ENCODE results near the gene CA10. TPM values are rescaled to one million over a fixed set of nuclear protein-coding genes. Genes with fewer than 3 reads are reported as not detected.

Gene CA10
- total and polyA plus RNA-seq, 2 of the 4 experiments (the other 2 are of a cell fraction): not detected

- ATAC-seq (ENCODE audit: low read depth) (no peak), DNase-seq (no peak)
- Histone ChIP-seq H3K14ac (replicated peaks; ENCODE audit: low read depth, low read length) (no peak overlapping the region), H2BK5ac (ENCODE audit: low read depth, low read length, poor library complexity, severe bottlenecking) (no peak overlapping the region), H3K4ac (ENCODE audit: low read depth, low read length) (no peak overlapping the region), H3K36me3 (ENCODE audit: control insufficient read depth, insufficient read depth, low read length) (no peaks in the 10 kb centered on the region), H2AFZ (replicated peaks; ENCODE audit: low read length, poor library complexity) (no peak overlapping the region), H3K23ac (ENCODE audit: low read depth, low read length) (no peak overlapping the region), H4K8ac (ENCODE audit: low read depth in 2 of 2, low read length in 2 of 2) (no peak overlapping the region), H3K27me3 (ENCODE audit: control insufficient read depth, insufficient read depth, low read length) (no peaks in the 10 kb centered on the region), H2BK120ac (ENCODE audit: low read depth, low read length) (no peak overlapping the region), H3K4me2 (ENCODE audit: low read depth, low read length) (no peak overlapping the region), H2BK15ac (ENCODE audit: low read depth, low read length) (no peak overlapping the region), H3K56ac (ENCODE audit: extremely low read depth, insufficient read depth, low read length) (no peak overlapping the region), H4K91ac (ENCODE audit: insufficient read depth, low read depth, low read length) (no peak overlapping the region), H3K79me1 (ENCODE audit: low read depth in 1 of 2, low read length in 2 of 2) (no peaks in the 10 kb centered on the region), H3K27ac (ENCODE audit: insufficient read depth, low read length) (no peak overlapping the region), H3K9ac (ENCODE audit: low read depth, low read length) (no peak overlapping the region), H3K9me3 (ENCODE audit: control insufficient read depth, insufficient read depth, low read length) (peaks cover 2% of the 10 kb centered on the region; the same call in 1 of the 2 replicates), H2BK20ac (ENCODE audit: low read depth, low read length) (no peak overlapping the region), H3K18ac (ENCODE audit: low read depth, low read length) (no peak overlapping the region), H2AK5ac (ENCODE audit: low read depth, low read length) (no peak overlapping the region), H3K9me1 (ENCODE audit: insufficient read depth, low read length) (no peaks in the 10 kb centered on the region), H2AK9ac (replicated peaks; ENCODE audit: low read depth, low read length, poor library complexity) (no peak overlapping the region), H4K5ac (ENCODE audit: low read depth, low read length) (no peak overlapping the region), H3K4me1 (ENCODE audit: control insufficient read depth, insufficient read depth, low read length) (no peaks in the 10 kb centered on the region), H3K4me3 (ENCODE audit: insufficient read depth, low read depth, low read length) (no peak overlapping the region), H4K20me1 (ENCODE audit: insufficient read depth, low read length) (no peaks in the 10 kb centered on the region)
- no peak for TF ChIP-seq RCOR1 (IDR thresholded peaks at IDR 0.05; ENCODE audit: insufficient replicate concordance, low read length)
- no peak for TF ChIP-seq CHD1 (IDR thresholded peaks at IDR 0.05; ENCODE audit: low read depth, low read length)
- TF ChIP-seq RFX5 (IDR thresholded peaks at IDR 0.05; ENCODE audit: low read depth, low read length): no peak
- TF ChIP-seq CTCF (conservative IDR thresholded peaks at IDR 0.05; ENCODE audit: low read depth, low read length): no peak
- no peak for TF ChIP-seq NFE2L2 (IDR thresholded peaks at IDR 0.05; ENCODE audit: low read depth, low read length)
- TF ChIP-seq MAZ (IDR thresholded peaks at IDR 0.05; ENCODE audit: borderline replicate concordance, low read depth, low read length): no peak
- no peak for TF ChIP-seq ELK1 (IDR thresholded peaks at IDR 0.05; ENCODE audit: borderline replicate concordance, low read depth, low read length)
- no peak for TF ChIP-seq CEBPB (IDR thresholded peaks at IDR 0.05; ENCODE audit: low read depth, low read length)
- TF ChIP-seq MXI1 (IDR thresholded peaks at IDR 0.05; ENCODE audit: borderline replicate concordance, low read depth, low read length): no peak
- no peak for TF ChIP-seq POLR2A (IDR thresholded peaks at IDR 0.05; ENCODE audit: low read depth, low read length)
- no peak for TF ChIP-seq SMC3 (IDR thresholded peaks at IDR 0.05; ENCODE audit: low read depth, low read length)
- no peak for TF ChIP-seq RAD21 (IDR thresholded peaks at IDR 0.05; ENCODE audit: low read length)
- TF ChIP-seq USF2 (IDR thresholded peaks at IDR 0.05; ENCODE audit: low read depth, low read length): no peak
- TF ChIP-seq BHLHE40 (IDR thresholded peaks at IDR 0.05; ENCODE audit: low read depth, low read length): no peak
- BruUV-seq (replicated peaks): no TSS peak
- no CpG with 5 or more reads among the region's 2 CpGs for WGBS, 2 experiments (ENCODE audit: extremely low coverage in 2 of 2, insufficient read length in 1 of 2)
- POLR2A ChIA-PET (ENCODE audit: unreplicated experiment): no interaction called here
- dilution Hi-C loops (cut with HindIII; ENCODE audit: low sequenced_read_pairs, unreplicated experiment): no loop called here
- CTCF ChIA-PET: no interaction called here
- in situ Hi-C loops (cut with MboI; ENCODE audit: low sequenced_read_pairs): no loop called here
- intact Hi-C loops (cut with micrococcal nuclease): no loop called here
These were observed 7.6 kb downstream of the CA10 start for GRCh38 chr17:52150935-52151334.
